ENCODE data around the gene SLC13A4.
"Not testable (repeated sequence)": the region's sequence is repeated elsewhere in the genome, so short reads cannot be mapped to it uniquely, and the experiment has no call there.

Gene SLC13A4

DNA sequence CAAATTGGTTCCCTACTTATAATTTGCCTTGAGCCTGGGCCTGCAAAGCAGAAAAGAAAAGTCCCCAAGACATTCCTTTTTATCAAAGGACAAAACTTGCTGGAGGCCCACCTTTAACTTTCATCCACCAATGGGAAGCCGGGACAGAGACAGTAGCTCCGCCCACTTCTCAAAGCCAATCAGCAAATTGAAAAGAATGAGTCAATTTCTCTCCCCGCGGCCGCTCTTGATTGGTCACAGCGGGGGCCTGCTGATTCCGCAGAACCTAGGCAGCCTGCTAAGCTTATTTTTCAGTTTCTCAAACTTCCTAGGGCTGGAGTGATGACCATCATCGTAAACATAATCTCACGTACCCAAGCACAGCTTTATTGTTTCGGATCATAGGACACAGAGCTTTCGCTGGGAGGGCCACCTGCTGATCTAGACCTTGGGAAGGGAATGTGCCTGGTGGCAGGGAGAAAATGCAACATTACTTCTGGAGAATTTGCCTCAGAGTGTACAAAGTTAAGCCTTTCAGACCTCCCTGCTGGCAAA is at the start of gene SLC13A4:
Gene SLC13A4, minus strand, starts transcription at position 51 of the 534 bp plus-strand sequence. CDS start 690 bp downstream, outside the sequence.
- DNase-seq, result no peak

DNA sequence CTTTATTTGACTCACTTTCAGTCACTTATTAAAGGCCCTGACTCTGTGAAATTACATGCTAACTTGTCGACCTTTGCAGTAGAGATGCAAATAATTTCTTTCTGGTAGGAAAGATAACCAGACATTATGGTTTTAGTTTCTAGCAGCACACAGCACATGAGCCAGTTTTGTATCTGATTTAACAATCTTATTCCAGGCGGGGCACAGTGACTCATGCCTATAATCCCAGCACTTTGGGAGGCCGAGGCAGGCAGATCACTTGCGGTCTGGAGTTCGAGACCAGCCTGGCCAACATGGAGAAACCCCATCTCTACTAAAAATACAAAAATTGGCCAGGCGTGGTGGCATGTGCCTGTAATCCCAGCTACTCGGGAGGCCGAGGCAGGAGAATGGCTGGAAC is 47.9 kb upstream of the SLC13A4 start:
- DNase-seq, result not testable (repeated sequence)

DNA sequence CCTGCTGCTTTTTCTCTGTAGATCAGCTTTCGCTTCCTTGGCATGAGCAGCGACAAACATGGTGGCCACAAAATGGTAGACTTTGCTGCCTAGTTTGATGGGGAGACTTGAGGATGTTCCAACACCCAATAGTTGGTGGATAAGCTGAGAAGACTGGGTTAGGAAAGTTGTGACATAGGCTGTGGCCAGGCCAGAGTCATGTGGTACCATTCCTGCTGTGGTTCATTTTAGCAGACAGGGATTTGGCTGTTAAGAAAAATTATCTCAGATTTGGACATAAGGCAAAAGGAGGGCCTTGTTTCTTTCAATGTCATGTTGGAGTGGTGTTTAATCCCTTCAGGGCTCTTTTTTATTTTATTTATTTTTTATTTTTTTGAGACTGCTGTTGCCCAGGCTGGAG is 47.2 kb upstream of the SLC13A4 start:
- DNase-seq, result no peak

- DNase-seq, result peak; percentile 65
Observed at GRCh38 chr7:135774284-135774683, 46.3 kb upstream of the SLC13A4 start.

DNA sequence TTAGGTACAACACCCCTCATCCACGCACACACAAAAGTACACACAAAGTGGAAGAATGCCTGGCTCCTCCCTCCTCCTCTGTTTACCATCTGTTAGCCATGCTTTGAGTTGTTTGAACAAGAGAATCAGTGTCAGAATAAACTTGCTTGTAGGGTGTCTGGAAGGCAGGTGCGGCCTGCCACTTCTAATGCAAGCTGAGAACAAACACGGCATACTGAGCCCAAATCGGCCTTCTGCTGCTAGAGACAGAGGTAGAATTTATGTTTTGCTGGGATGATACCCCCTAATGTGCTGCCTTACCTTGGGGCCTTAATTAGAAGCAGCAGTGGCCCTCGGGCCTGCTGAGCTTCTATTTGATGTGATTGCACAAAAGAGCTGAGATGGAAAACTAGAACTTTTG is 45.5 kb upstream of the SLC13A4 start:
- DNase-seq, result peak; percentile 76

DNA sequence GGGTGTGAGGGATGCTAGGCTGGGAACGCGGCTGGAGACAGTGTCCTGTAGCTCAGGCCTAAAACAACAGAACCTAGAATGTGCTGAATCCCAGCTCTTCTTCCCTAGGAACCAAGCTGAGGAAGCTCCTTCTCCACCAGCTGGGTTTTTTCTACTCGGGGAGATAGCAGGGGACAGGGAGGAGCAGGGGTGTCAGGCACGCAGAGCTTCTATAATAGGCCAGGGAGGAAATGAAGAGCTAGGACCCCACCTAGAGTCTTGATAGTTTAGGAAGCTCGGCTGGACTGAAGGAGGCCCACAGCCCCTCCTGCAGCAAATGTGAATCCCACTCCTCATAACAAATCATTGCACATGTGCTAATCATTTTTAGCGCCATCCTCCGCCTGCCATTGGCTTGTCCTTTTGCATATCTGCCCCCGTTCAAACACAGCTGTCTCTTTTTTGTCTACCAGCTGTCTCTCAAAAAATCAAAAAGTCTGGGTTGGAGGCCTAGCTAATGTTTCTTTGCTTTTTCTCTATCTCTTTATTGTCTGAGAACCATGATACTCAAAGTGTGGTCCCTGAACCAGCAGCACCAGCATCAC is 44.7 kb upstream of the SLC13A4 start:
- DNase-seq, result no peak

GRCh38 chr7:135771961-135772638 is 44.1 kb upstream of the SLC13A4 start:
- no peak for DNase-seq

- DNase-seq, result no peak
Observed at GRCh38 chr7:135771051-135771450, 43.1 kb upstream of the SLC13A4 start.

- no peak for DNase-seq
Observed at GRCh38 chr7:135770139-135770710, 42.2 kb upstream of the SLC13A4 start.

GRCh38 chr7:135769005-135769802 is 41.2 kb upstream of the SLC13A4 start:
- peak; percentile 29 for DNase-seq

DNA sequence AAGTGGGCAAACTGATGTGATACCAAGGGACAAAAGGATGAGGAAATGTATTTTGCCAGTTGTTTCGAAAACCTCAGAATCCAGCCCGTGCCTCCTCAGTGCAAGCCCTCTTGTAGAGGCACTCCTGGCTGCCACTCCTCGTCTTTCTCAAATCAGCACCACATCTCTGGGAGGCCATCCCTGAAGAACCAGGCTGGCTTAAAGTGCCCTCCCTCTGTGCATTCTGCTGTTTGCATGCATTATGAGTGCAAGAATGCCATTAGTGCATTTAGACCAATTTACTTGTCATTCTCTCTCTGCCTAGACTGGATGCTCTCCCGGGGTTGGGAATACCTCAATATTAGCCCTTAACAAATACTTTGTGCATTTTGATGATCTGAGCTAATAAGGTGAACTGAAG is 40.5 kb upstream of the SLC13A4 start:
- DNase-seq, result no peak

DNA sequence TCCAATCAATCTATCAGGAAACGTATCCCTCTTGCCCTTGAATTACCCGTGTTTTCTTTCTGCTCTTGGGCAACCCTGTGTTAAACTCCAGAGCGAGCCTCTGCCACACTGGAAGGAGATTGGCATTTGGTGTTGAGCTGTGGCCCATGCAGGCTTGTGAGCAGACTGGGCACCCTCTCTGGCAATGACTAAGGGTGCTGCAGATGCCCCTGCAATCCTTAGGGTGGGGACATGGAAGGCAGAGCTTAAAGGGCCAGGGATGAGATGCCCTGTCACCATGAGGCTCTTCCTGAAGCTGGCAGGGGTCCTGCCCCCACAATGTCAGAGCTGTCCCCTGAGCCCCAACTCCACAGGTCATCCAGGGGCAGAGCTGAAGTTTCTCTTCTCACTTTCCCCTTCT is 40.1 kb upstream of the SLC13A4 start:
- DNase-seq, result no peak

DNA sequence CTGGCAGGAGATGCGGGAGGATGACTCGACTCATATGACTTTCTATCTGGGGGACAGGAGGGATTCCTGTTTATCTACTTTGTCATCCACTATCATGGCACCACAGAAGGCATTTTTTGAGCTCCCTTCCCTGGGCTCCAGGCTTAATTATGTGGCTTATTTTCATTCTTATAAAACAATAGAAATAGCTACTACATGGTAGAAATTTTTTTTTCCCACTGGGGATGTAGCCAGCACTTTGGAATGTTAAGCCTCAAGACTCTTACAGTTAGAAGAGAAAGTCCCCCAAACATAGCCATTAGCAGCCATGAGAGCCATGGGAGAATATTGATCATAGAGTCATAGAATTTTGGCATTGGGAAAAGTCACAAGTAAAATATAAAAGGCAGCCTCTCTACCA is 35.3 kb upstream of the SLC13A4 start:
- DNase-seq, result no peak

GRCh38 chr7:135761751-135762488 is 33.9 kb upstream of the SLC13A4 start:
- no peak for DNase-seq

GRCh38 chr7:135759532-135759931 is 31.5 kb upstream of the SLC13A4 start:
- DNase-seq, result no peak

GRCh38 chr7:135758531-135758932 is 30.5 kb upstream of the SLC13A4 start:
- no peak for DNase-seq

- DNase-seq, result no peak
Observed at GRCh38 chr7:135757719-135758411, 29.9 kb upstream of the SLC13A4 start.

DNA sequence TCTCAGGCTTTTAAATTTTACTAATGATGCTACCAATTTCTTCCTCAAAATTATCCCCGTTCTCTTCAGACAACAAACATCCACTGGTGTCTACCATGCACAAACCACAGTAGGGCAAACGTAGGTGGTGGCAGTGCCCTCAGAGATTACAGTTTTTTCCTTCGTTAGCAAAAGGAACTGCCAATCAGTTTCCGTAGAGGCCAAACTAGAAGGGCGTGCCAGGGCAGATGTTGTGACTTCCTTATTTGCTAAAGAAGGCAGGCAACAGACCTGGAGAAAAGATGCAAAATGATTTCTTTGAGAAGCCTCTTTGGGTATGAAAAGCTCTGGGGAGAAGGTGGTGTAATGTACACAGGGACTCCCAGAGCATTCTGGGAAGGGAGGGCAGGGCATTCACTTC is 28.2 kb upstream of the SLC13A4 start:
- DNase-seq, result no peak

DNA sequence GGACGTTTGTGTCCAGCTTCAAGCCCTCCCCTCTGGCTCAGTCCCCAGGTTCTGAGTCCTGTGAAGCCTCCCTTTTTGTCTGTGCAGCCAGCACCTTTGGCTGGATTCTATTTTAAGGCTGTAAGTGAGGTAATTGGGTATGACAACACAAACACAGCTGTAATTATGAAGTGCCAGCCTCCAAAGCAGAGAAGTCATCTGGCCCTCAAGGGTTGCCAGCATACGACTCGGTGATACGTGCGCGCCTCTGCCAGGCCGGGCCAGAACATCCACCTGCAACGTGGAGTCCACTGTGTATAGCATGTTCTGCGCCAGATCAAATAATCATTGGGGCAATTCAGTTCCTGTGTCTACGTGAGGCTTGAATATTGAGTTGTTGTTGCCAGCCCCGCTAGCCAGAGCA is 27.4 kb upstream of the SLC13A4 start:
- peak; percentile 79 for DNase-seq

DNA sequence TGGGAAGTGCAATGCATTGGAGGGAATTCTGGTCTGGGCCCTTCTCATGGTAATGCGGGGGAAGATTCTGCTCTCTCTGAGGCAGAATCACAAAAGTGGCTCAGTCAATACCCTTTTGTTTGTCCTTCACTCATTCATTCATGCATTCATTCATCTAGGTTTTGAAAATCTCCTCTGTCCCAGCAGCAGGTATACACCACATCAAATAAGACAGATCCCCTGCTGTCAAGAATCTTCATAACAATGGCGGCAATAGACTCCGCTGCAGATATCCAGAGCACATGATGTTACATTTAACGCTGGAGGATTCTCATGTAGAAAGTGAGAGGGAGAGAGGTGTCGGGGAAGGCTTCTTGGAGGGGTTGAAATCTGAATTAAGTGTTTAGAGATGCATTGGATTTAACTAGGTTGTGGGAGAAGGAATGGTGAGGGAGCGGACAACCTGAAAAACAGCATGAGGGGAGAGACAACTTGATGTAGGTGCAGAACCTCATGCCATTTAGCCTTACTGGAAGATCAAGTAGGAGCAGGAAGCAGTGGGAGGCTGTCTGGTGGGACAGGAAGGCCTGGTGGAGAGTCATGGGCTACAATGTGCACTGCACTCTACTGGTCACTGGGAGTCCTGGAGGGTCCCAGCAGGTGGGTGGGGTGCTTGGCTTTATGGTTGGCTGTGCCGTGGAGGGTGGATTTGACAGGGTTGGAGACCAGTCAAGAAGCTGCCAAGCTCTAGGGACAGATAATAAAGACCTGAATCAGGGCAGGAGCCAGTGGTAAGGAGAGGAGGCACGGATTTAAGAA is 25.8 kb upstream of the SLC13A4 start:
- no peak for DNase-seq

GRCh38 chr7:135748770-135749169 is 20.8 kb upstream of the SLC13A4 start, which contains the start of gene FAM180A:
Gene FAM180A (minus strand): TSS chr7:135748813. CDS start chr7:135748580, 233 bp downstream.
- no peak for DNase-seq

All from NCI-H1105 treated with DMSO at 0.1 percent for 48 hours (cell line).